HepG2 (cell line): ENCODE measurements around the gene TMEM232.
"Not testable (repeated sequence)": the region's sequence is repeated elsewhere in the genome, so short reads cannot be mapped to it uniquely, and the experiment has no call there.

Experiments
- ATF1 ChIP-seq: IDR thresholded peaks from 2 replicates; pipeline ENCODE4 v1.6.1; 2016; ENCODE audit warnings: mild to moderate bottlenecking, control low read depth
- CTCF ChIP-seq: sonication (generic); formaldehyde crosslinking; IDR thresholded peaks from 2 replicates; pipeline ENCODE4 v1.5.0; 2020; ENCODE audit warnings: mild to moderate bottlenecking, missing genetic modification reagents, moderate library complexity
- FOXO4 ChIP-seq: sonication (generic); formaldehyde crosslinking; conservative IDR thresholded peaks from 2 replicates; pipeline ENCODE4 v1.8.1; 2023; ENCODE audit warnings: missing genetic modification reagents
- RAD21 ChIP-seq: fragments of 450-650 bp; formaldehyde crosslinking; IDR thresholded peaks from 2 replicates; pipeline ENCODE4 v1.5.0; 2020; ENCODE audit warnings: mild to moderate bottlenecking
- SMAD1 ChIP-seq: sonication (generic); formaldehyde crosslinking; IDR thresholded peaks from 2 replicates; pipeline ENCODE4 v1.4.0; 2020; ENCODE audit warnings: missing genetic modification reagents, low read depth, mild to moderate bottlenecking, borderline replicate concordance
- ZBTB39 ChIP-seq: sonication (generic); formaldehyde crosslinking; IDR thresholded peaks from 2 replicates; pipeline ENCODE4 v1.5.0; 2020; ENCODE audit warnings: missing genetic modification reagents
- ZBTB40 ChIP-seq, 2 experiments: fragments of 450-650 bp in 1 of 2; sonication (generic) in 1 of 2; formaldehyde crosslinking in 1 of 2; IDR thresholded peaks; 2 replicates each; pipeline versions ENCODE4 v1.6.1 to v1.8.0; 2016 to 2022; ENCODE audit warnings: antibody characterized with exemption in 1 of 2, mild to moderate bottlenecking in 1 of 2, missing genetic modification reagents in 1 of 2
- ZFP1 ChIP-seq: IDR thresholded peaks from 2 replicates; pipeline ENCODE4 v1.6.1; 2016
- ZNF556 ChIP-seq: sonication (generic); formaldehyde crosslinking; IDR thresholded peaks from 2 replicates; pipeline ENCODE4 v1.4.0; 2020; ENCODE audit warnings: mild to moderate bottlenecking, missing genetic modification reagents, borderline replicate concordance
- ZNF674 ChIP-seq: sonication (generic); formaldehyde crosslinking; IDR thresholded peaks from 2 replicates; pipeline ENCODE4 v1.5.0; 2020; ENCODE audit warnings: low read depth, mild to moderate bottlenecking, missing genetic modification reagents
- ZNF781 ChIP-seq: sonication (generic); formaldehyde crosslinking; IDR thresholded peaks from 2 replicates; pipeline ENCODE4 v1.5.1; 2020; ENCODE audit warnings: borderline replicate concordance, mild to moderate bottlenecking, missing genetic modification reagents; ENCODE audit errors: not compliant biosample characterization
- TF ChIP-seq, protein P1 (sequence below): IDR thresholded peaks from 2 replicates; pipeline ENCODE4 v1.6.1; 2012; ENCODE audit warnings: inconsistent platforms
- TF ChIP-seq, protein P2 (sequence below): sonication (generic); formaldehyde crosslinking; conservative IDR thresholded peaks from 2 replicates; pipeline ENCODE4 v1.4.0; 2020; ENCODE audit warnings: mild to moderate bottlenecking, missing genetic modification reagents, moderate library complexity
- TF ChIP-seq, protein P3 (sequence below): IDR thresholded peaks from 2 replicates; pipeline ENCODE4 v1.6.1; 2016; ENCODE audit warnings: low read depth, control low read depth

- TF ChIP-seq CTCF; ZNF556; FOXO4; ZFP1 (CRISPR knock-in tag); ZBTB40 (IDR thresholded peaks at IDR 0.05); ZBTB40 (CRISPR knock-in tag; IDR thresholded peaks at IDR 0.05); ZBTB39 (CRISPR knock-in tag); ZNF674; ATF1 (CRISPR knock-in tag); SMAD1 (CRISPR knock-in tag); RAD21 (CRISPR knock-in tag); ZNF781 (CRISPR knock-in tag): not testable (repeated sequence)
- TF ChIP-seq, protein P1, sequence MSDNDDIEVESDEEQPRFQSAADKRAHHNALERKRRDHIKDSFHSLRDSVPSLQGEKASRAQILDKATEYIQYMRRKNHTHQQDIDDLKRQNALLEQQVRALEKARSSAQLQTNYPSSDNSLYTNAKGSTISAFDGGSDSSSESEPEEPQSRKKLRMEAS, result not testable (repeated sequence)
- TF ChIP-seq, protein P2, sequence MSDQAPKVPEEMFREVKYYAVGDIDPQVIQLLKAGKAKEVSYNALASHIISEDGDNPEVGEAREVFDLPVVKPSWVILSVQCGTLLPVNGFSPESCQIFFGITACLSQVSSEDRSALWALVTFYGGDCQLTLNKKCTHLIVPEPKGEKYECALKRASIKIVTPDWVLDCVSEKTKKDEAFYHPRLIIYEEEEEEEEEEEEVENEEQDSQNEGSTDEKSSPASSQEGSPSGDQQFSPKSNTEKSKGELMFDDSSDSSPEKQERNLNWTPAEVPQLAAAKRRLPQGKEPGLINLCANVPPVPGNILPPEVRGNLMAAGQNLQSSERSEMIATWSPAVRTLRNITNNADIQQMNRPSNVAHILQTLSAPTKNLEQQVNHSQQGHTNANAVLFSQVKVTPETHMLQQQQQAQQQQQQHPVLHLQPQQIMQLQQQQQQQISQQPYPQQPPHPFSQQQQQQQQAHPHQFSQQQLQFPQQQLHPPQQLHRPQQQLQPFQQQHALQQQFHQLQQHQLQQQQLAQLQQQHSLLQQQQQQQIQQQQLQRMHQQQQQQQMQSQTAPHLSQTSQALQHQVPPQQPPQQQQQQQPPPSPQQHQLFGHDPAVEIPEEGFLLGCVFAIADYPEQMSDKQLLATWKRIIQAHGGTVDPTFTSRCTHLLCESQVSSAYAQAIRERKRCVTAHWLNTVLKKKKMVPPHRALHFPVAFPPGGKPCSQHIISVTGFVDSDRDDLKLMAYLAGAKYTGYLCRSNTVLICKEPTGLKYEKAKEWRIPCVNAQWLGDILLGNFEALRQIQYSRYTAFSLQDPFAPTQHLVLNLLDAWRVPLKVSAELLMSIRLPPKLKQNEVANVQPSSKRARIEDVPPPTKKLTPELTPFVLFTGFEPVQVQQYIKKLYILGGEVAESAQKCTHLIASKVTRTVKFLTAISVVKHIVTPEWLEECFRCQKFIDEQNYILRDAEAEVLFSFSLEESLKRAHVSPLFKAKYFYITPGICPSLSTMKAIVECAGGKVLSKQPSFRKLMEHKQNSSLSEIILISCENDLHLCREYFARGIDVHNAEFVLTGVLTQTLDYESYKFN (CRISPR knock-in tag), result not testable (repeated sequence)
- TF ChIP-seq, protein P3, sequence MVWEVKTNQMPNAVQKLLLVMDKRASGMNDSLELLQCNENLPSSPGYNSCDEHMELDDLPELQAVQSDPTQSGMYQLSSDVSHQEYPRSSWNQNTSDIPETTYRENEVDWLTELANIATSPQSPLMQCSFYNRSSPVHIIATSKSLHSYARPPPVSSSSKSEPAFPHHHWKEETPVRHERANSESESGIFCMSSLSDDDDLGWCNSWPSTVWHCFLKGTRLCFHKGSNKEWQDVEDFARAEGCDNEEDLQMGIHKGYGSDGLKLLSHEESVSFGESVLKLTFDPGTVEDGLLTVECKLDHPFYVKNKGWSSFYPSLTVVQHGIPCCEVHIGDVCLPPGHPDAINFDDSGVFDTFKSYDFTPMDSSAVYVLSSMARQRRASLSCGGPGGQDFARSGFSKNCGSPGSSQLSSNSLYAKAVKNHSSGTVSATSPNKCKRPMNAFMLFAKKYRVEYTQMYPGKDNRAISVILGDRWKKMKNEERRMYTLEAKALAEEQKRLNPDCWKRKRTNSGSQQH (CRISPR knock-in tag), result not testable (repeated sequence)
Observed at GRCh38 chr5:110535146-110535545, 191.3 kb downstream of the TMEM232 start.
